ENCODE results near the gene CGNL1.

GRCh38 chr15:57419335-57419734, 43.0 kb downstream of the CGNL1 start:
- TF ChIP-seq CTCF (IDR thresholded peaks at IDR 0.05; ENCODE audit: insufficient read depth, low read depth, low read length) (no peak), EZH2 (IDR thresholded peaks at IDR 0.05; ENCODE audit: insufficient read depth, low read length) (no peak)

Measured in astrocyte (in vitro differentiated cells and primary cell).